HG02852 (cell line): ENCODE data around the gene KRTAP10-2.
"Not testable (repeated sequence)": the region's sequence is repeated elsewhere in the genome, so short reads cannot be mapped to it uniquely, and the experiment has no call there.

Experiments
- ATAC-seq: cut with Tn5 transposase; IDR thresholded peaks from one replicate; pipeline ENCODE4 v1.9.1; 2021; ENCODE audit warnings: mild to moderate bottlenecking, moderate library complexity; ENCODE audit not compliant: unreplicated experiment

The KRTAP10-2 gene

DNA sequence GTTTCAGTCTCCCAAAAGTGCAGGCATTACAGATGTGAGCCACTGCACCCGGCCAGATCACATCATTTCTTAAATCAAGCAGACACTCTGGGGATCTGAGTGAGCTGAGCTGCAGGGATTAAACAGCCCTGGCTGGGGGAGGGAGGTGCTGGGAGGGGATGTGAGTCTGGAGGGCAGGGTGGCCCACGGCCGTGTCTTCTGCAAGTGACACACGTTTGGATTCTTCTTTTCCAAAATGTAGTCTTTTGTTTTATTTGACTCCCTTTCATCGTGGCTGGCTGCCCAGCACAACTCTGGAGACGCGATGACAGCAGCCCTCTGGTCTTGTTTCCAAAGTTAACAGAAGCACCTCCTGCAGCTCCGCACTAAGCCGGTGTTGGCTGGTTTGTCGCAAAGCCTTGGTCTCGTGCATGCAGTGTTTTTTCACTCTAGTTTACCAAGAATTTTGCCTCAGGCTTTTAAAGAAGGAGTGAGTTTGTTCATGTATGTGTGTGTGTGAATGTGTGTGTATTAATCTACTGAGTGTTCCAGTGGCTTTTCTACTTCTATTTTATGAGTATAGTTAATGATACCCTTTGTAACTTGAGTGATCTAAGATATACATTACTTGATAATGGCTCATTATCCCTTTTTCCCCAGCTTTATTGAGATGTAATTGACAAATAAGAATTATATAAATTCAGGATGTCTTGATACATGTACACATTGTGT lies 31.9 kb upstream of the KRTAP10-2 start:
- ATAC-seq, result no peak

DNA sequence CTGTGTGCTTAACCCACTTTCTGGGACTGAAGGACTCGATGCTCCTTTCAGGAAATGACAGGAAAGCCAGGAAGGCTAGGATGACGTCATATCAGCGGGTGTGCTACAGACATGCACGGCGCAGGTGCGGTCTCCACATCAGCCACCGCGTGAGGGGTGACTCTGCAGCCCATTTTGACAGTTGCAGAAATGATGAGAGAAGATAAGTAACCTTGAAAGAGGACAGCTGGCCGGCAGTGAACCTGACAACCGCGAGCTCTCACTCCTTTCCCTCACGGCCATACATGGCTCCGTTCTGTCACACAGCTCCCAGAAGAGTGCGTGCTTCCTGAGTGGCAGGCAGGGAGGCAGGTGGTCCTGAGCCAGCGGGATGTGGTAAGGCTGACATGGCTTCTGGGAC lies 30.8 kb upstream of the KRTAP10-2 start:
- no peak for ATAC-seq

DNA sequence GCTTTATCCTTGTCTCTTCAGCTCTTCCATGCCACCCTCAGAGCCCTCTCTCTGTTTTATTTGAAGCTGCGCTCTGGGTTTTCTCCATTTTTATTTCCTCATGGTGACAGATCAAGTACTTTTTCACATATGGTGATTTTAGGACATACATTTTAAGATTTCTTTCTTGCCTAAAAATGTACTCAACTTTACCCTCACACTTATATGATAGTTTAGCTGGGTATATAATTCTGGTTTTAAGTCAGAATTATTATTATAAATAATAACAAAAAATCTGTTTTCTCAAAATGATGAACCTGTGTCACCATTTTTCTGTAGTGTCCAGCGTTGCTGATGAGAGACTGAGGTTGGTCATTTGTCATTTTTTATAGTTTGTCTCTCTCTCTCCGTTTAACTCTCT lies 29.9 kb upstream of the KRTAP10-2 start:
- no peak for ATAC-seq

DNA sequence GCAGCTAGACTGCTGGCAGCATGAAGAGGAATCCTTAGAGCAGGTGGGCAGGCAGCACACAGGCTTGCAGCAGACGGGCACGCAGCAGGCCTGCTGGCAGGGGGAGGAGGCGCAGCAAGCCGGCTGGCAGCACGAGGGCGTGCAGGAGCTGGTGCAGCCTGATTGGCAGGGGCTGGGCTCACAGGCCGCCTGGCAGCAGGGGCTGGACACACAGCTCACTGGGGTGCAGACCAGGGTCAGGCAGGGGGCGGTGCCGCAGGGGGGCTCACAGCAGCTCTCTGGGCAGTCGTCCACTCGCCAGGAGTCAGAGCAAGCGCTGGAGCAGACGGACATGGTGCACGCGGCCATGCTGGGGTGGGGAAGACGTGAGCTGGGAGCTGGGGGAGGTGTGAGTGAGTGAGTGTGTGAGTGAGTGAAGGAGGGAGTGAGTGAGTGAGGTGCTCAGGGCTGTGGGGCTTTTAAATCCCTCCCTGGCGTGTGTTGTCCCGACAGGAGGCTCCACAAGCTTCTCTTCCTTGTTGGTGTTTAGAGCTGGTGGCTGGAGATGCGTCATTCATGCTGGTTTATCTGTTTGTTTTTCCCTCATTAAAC lies 29.0 kb upstream of the KRTAP10-2 start, which contains the start of gene KRTAP10-5:
TSS of gene KRTAP10-5 (minus strand) at position 374 of the 591 bp plus-strand sequence. CDS start at position 348, 26 bp downstream.
- not testable (repeated sequence) for ATAC-seq

DNA sequence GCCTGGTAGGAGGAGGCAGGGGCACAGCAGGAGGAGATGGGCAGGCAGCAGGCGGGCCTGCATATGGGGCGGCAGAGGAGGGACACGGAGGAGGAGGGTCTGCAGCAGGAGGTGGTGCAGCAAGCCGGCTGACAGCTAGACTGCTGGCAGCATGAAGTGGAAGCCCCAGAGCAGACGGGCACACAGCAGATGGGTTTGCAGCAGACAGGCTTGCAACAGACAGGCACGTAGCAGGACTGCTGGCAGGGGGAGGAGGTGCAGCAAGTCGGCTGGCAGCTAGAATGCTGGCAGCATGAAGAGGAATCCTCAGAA lies 28.5 kb upstream of the KRTAP10-2 start:
- ATAC-seq, result no peak

DNA sequence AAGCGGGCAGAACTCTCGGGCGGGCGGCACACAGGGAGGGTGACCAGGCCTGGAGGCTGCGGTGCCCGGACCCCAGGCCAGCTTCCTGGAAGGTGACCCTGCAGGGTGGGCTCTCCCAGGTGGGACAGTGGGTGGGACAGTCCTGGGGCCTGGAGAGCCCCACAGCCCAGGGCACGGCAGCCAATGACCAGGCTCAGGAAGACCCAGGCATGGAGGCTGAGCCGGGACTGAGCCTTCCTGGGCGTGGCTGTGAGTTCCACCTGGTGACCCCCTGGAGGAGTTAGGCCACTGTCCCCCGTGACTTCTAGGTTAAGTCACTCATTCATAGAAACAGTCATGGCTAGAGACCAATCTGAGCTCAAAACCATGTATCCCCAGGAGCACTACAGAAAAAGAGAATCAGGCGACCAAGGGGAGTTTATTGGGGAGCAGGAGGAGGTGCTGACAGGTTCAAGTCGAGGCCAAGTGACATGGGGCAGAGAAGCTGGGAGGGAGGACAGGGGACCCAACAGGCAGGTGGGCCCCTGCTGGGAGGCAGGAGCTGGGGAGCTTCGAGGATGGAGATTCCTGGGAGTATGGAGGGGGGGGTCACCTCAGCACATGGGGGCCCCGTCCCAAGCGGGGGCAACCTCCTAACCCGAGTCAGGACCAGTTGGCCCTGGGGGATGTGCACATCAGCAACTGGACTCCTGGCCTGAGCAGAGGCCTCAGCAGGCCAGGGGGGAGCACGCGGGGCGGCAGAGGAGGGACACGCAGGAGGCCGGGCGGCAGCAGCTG lies 27.9 kb upstream of the KRTAP10-2 start:
- ATAC-seq, result no peak

DNA sequence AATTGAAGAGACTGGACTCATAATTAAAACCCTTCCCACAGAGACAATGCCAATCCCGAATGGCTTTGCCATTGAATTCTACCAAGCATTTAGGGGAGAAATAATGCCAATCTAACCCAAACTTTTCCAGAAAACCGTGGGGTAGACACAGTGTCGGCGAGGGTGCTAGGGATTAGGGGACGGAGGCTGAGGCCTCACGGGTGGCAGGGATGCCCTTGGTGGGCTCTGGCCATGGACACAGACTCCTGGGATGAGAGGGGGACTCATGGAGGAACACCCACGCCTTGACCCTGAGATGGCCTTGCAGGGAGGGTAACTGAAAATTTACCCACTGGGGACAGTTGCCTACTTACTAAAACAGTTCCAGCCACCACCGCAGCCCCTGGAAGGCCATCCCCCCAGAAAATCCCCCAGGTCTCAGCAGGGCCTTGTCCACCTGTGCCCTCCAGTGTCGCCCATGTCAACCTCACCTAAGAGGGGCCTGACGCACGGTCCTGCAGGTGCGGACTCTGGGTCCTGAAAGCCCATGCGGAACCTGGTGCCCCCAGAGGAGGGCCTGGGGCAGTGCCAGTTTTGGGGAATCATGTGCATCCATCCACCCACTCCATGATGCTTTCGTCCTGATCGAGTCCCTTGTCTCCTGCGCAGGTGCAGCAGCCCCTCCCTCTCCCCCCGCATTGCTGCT lies 27.2 kb upstream of the KRTAP10-2 start:
- ATAC-seq, result no peak

DNA sequence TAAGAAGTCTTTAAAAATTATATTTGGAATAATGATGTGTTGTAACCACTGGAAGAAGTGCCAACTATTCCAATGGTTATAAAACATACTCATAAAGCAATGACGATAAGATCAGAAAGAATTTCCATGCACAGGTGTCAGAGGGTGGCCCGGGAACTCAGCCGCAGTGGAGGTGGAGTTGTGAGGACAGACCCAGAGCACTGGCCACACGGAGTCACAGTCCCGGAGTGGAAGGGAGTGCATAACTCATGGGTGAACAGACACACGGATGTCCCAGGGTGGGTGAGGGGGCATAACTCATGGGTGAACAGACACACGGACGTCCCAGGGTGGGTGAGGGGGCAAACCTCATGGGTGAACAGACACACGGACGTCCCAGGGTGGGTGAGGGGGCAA lies 24.7 kb upstream of the KRTAP10-2 start:
- no peak for ATAC-seq

DNA sequence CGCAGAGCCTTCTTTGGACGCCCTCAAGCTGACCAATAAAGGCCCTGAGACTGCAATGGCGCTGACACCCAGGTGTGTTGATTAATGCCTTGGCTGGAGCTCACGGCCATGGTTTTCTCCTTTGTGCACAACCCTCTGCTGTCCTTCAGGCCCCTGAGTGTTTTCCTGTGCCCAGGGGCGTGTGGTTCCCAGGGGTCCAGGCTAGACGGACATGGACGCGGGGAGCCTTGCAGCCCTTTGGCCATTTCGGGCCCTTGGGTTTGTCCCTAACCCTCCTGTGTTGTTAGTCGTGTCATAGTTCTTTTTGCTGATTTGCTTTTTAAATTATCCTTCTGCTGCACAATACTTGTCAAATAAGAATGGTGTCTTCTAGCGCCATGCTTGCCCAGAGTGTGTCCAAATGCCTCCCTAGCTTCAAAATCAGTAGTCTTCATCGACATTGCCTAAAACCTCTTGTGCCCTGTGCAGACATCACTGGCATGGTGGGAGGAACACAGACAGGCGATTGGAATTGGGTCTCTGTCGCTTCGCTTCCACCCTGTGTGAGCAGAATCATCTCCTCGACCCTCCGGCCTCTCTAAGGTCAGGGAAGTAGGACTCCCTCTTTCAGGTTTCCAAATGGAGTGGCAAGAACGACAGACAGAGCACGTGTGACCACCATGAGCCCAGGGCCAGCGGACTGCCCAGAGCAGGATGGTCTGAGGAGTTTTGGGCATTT lies 24.2 kb upstream of the KRTAP10-2 start:
- no peak for ATAC-seq

DNA sequence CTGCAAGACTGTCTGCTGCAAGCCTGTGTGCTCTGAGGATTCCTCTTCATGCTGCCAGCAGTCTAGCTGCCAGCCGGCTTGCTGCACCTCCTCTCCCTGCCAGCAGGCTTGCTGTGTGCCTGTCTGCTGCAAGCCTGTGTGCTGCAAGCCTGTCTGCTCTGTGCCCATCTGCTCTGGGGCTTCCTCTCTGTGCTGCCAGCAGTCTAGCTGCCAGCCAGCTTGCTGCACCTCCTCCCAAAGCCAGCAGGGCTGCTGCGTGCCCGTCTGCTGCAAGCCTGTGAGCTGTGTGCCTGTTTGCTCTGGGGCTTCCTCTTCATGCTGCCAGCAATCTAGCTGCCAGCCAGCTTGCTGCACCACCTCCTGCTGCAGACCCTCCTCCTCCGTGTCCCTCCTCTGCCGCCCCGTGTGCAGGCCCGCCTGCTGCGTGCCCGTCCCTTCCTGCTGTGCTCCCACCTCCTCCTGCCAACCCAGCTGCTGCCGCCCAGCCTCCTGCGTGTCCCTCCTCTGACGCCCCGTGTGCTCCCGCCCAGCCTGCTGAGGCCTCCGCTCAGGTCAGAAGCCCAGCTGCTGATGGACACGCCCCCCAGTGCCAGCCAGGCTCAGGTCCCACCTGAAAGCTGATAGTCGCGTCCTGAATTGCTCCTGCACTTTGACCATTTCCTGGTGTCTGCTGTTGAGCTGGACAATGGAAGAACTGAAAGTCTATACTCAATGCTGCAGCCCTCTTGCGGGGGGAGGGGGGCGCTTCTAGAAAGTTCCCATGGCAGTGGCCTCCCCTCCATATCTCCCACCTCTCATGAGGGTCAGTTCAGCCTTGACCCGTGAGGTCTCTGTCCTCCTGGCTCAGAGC lies 23.4 kb upstream of the KRTAP10-2 start:
- ATAC-seq, result no peak

DNA sequence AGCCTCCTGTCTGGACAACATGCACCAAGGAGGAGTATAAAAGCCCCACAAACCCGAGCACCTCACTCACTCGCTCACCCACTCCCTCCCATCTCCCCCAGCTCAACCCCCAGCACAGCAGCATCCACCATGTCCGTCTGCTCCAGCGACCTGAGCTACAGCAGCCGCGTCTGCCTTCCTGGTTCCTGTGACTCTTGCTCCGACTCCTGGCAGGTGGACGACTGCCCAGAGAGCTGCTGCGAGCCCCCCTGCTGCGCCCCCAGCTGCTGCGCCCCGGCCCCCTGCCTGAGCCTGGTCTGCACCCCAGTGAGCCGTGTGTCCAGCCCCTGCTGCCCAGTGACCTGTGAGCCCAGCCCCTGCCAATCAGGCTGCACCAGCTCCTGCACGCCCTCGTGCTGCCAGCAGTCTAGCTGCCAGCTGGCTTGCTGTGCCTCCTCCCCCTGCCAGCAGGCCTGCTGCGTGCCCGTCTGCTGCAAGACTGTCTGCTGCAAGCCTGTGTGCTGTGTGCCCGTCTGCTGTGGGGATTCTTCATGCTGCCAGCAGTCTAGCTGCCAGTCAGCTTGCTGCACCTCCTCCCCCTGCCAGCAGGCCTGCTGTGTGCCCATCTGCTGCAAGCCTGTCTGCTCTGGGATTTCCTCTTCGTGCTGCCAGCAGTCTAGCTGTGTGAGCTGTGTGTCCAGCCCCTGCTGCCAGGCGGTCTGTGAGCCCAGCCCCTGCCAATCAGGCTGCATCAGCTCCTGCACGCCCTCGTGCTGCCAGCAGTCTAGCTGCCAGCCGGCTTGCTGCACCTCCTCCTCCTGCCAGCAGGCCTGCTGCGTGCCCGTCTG lies 22.5 kb upstream of the KRTAP10-2 start, which contains the start of gene KRTAP10-4:
TSS of gene KRTAP10-4 (plus strand) at position 100 of the 827 bp plus-strand sequence. CDS start at position 130, 30 bp downstream.
- not testable (repeated sequence) for ATAC-seq

DNA sequence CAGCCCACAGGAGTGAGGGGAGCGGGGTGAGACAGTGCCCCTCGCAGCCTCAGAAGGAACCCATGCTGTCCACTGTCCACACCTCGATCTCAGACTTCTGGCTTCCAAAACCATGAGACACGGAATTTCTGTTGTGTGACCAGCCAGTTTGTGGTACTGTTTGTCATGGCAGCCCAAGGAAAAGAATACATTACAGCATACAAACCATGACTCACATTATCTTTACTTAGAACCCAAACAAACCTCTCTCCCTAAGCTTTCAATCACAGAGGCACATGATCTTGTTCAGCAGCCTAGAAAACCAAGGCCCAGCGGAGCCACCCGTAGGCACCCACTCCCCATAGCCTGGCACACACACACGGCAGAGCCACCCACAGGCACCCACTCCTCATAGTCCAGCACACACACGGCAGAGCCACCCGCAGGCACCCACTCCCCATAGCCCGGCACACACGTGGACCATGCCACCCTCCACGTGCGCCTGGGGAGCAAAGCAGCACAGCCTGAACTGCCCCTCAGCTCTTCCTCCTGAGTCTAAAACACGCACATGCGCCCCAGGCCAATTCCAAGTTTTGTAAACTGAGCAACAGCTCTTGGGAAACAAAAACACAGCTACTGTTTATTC lies 21.8 kb upstream of the KRTAP10-2 start:
- ATAC-seq, result no peak

DNA sequence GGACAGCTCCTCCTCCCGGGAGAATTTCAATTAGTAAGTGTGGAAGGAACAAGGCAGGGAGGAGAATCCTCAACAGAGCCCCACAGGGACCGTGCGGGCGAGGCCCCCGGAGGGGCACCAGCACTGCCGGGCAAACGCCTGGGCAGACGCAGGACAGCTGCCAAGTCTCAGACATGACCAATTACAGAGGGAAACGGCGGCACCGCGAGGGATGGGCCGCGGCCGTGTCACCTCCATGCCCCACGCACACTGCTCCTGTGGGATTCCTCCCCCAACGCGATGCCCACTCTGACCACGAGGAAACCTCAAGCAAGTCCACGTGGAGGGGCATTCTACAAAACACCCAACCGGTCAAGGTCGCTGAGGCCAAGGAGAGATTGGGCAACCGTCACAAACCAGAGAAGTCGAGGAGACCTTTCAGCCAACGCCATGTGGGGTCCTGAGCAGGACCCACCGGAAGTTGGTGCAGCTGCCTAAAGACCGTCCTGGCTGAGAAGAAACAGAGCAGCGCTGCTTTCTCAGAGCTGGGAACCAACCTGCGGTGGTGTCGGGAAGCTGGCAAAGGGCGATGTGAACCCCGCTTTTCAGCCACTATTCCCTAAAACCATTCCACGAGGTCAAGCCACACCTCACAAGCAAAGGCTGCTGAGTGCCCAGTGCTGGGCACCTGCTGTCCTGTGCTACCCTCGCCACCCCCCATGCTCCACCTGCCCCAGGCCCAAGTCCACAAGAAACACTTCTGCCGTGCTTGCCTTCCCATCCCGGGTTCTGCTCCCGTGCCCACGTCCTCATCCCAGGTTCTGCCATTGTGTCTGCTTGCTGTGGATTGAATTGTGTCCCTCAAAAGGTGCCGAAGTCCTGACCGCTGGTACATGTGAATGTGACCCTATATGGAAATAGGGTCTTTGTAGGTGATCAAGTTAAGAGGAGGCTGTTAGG lies 20.8 kb upstream of the KRTAP10-2 start:
- ATAC-seq, result no peak

DNA sequence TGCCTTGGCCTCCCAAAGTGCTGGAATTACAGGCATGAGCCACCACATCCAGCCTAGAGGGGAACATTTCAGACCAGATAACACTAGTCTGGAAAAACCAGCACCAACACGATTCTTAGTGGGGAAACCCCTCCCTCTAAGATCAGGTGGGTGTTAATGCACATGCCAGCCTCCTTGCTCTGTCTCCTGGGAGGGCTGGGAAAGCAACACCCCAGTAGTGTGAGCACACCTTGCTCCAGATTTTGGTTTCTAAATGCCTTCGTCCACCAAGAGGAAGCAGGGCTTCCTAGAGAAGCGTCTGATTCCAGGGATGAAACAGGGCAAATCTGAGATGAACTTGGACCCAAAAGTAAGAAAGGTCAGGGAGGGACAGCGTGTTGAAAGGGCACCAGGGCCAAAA lies 20.0 kb upstream of the KRTAP10-2 start:
- no peak for ATAC-seq

DNA sequence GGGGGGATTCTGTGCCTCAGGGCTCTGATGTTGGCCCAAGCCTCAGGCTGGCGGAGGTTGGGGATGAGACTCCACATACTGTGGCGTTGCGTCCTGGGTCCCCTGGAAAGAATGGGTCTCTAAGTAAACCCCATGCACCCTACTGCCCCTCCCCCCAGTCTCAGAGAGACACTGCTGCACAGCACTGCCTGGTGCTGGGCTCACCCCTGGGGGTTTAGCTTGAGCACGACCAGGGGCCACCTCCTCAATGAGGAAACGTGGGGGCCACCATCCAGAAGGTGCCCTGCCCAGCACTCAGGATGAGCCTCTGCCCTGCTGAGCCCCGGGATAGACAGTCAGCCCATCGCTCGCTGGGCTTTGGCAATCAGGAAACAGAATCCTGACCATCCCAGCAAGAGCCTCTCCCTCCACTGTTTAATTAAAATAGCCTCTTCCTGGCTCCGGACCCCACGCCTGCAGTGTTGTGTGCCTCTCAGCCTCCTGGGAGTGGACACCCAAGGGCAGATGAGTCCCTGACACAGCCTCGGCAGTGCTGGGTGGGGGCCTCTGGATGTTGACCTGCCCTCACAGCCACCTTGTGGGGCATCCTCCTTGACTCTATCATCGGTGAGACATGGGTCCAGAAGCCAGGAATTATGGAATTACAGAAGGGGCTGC lies 18.7 kb upstream of the KRTAP10-2 start:
- ATAC-seq, result no peak

DNA sequence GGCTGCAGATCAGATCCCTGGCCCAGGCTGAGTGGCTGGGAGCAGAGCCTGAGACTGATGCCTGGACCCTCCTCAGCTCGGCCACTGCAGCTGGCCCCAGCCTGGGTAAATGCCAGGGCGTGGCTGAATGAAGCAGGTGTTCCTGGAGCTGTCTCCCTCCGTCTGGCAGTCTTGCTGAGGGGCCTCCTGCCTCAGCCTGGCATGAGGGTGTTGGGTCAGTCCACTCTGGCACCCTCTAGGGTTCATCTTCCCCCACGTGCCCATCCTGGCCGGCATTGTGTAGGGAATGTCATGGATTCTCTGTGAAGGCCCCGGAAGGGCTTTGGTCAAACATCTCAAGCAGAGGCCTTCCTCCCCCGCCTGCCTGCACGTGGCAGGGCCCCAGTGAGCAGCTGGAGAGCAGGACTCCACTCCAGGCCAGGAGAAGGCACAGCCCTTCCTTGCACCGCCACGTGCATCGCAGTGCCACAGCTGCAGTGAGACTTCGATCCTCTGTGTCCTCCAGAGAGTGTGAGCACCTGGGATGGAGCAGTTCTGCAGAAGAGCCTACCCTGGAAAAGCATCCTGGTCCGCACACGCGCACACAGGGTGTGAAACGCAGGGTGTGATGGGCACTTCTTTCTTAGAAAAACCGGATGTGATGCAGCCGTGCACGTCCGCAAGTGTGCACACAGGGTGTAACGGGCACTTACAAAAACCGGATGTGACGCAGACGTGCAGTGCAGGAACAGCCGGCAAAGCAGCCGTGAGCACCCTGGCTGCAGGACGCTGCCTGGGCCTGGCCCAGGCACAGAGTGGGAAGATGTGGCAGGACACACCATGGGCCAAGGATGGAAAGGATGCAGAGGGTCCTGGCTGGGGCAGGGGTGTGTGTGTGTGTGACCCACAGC lies 17.6 kb upstream of the KRTAP10-2 start:
- ATAC-seq, result no peak
